Measurements from ENCODE around the gene CISH.

The CISH gene

GRCh38 chr3:50568947-50569749 lies 42.4 kb downstream of the CISH start, which contains the start of gene HEMK1:
HEMK1 (plus strand) TSS chr3:50569522; CDS start chr3:50571105, 1,583 bp downstream.
- DNase-seq: peak; percentile 57

GRCh38 chr3:50567386-50568167 lies 44.0 kb downstream of the CISH start, which contains the start of gene C3orf18:
C3orf18 (minus strand) TSS chr3:50567747; CDS start chr3:50565699, 2,048 bp downstream.
- DNase-seq: no peak

- no peak for DNase-seq
Measured at GRCh38 chr3:50567011-50567385, 44.6 kb downstream of the CISH start.

- DNase-seq: no peak
Measured at GRCh38 chr3:50564321-50564720, 47.3 kb downstream of the CISH start.

- no peak for DNase-seq
Measured at GRCh38 chr3:50563867-50564266, 47.7 kb downstream of the CISH start.

- DNase-seq: no peak
Measured at GRCh38 chr3:50562861-50563260, 48.7 kb downstream of the CISH start.

- DNase-seq: no peak
Measured at GRCh38 chr3:50559702-50560101, 51.9 kb downstream of the CISH start.

- DNase-seq: no peak
Measured at GRCh38 chr3:50557915-50558314, 53.7 kb downstream of the CISH start.

GRCh38 chr3:50557106-50557505 lies 54.5 kb downstream of the CISH start:
- DNase-seq: no peak
